Kidney (tissue), 14 donors: ENCODE results near the gene HNRNPM. TPM values are rescaled to one million over a fixed set of nuclear protein-coding genes. Genes with fewer than 3 reads are reported as not detected.
A peak's percentile ranks its signal among the peaks of the same experiment; 100 is the strongest.

Experiments
- DNase-seq, 5 donors: peaks; one replicate each; pipeline ENCODE4 v3.0.0-alpha.2; 2013 to 2020
- FAIRE-seq: peaks from 2 replicates; lab custom pipeline; 2012; peaks lifted over from hg19 to GRCh38; lab: Jason Lieb, UNC
- H3K27ac ChIP-seq, 2 donors: one replicate each; pipeline ENCODE4 v1.7.0; 2013; ENCODE audit warnings: low read depth in 2 of 2, low read length in 2 of 2, inconsistent platforms in 1 of 2
- H3K27me3 ChIP-seq: one replicate; pipeline ENCODE4 v1.7.1; 2013; ENCODE audit warnings: low read length, inconsistent platforms; ENCODE audit not compliant: control insufficient read depth, insufficient read depth
- H3K36me3 ChIP-seq, 3 donors: one replicate each; pipeline versions ENCODE4 v1.7.0 to v1.7.1; 2013; ENCODE audit warnings: low read length in 3 of 3, control low read depth in 1 of 3, inconsistent platforms in 1 of 3; ENCODE audit not compliant: insufficient read depth in 3 of 3, control insufficient read depth in 2 of 3
- H3K4me1 ChIP-seq, 3 donors: one replicate each; pipeline versions ENCODE4 v1.7.0 to v1.7.1; 2013; ENCODE audit warnings: low read length in 3 of 3, inconsistent platforms in 1 of 3, low read depth in 1 of 3; ENCODE audit not compliant: control insufficient read depth in 2 of 3, insufficient read depth in 2 of 3
- H3K4me3 ChIP-seq, 3 donors: one replicate each; pipeline versions ENCODE4 v1.7.0 to v1.8.1; 2013; ENCODE audit warnings: low read length in 3 of 3, control low read depth in 1 of 3, inconsistent platforms in 1 of 3
- H3K9ac ChIP-seq, 3 donors: one replicate each; pipeline versions ENCODE4 v1.7.0 to v1.7.1; 2013; ENCODE audit warnings: low read length in 3 of 3, control low read depth in 1 of 3, inconsistent platforms in 1 of 3
- H3K9me3 ChIP-seq, 3 donors: one replicate each; pipeline versions ENCODE4 v1.7.0 to v1.7.1; 2013; ENCODE audit warnings: low read length in 3 of 3, control low read depth in 1 of 3, inconsistent platforms in 1 of 3; ENCODE audit not compliant: control insufficient read depth in 2 of 3, insufficient read depth in 1 of 3
- intact Hi-C: fragments of 100-400 bp; cut with DNase I; formaldehyde crosslinking; loops from one replicate; pipeline ENCODE4 v1.11.1; 2022
- polyA plus RNA-seq: library from polyadenylated mRNA; stranded (reverse); fragments of 350-450 nt; fragmentation: Illumina TruSeq; extraction: RNeasy Lipid Tissue Mini Kit (QIAGEN cat#74804); gene quantifications from one replicate; pipeline ENCODE4 v1.2.3, GENCODE V29; 2014; ENCODE audit warnings: low read depth, low replicate concordance; ENCODE audit not compliant: insufficient read depth
- total RNA-seq: library from RNA; stranded (reverse); fragmentation: NEBNext Ultra II Directional; extraction: Animal tissue kit (Norgen Biotek cat#: 25700); gene quantifications from one replicate; pipeline ENCODE4 v1.2.1, GENCODE V29; 2021
- TF ChIP-seq, protein P1 (sequence below): IDR thresholded peaks from 3 replicates; pipeline ENCODE4 v1.5.1; 2012; ENCODE audit warnings: mild to moderate bottlenecking, moderate library complexity, borderline replicate concordance; ENCODE audit not compliant: insufficient read depth; ENCODE audit errors: extremely low read depth
- donor health status: control.
- donor health status: control.
- donor health status: control.
- donor health status: control.
- donor health status: control.
- donor health status: DM: yes; HTN: yes; CAD: no.
- donor health status: Normal renal cell carcinoma (clear cell type).

Gene HNRNPM
- total and polyA plus RNA-seq, 2 donors from 2014 or later: 103 to 164 TPM

GRCh38 chr19:8462571-8462970 is 17.8 kb downstream of the HNRNPM start:
- H3K9me3 ChIP-seq: no peaks in the 10 kb centered on the region
- FAIRE-seq: no peak
- no peak for DNase-seq
- no peak overlapping the region for H3K4me3 ChIP-seq
- H3K36me3 ChIP-seq: peaks cover 13 to 31% (median 27%) of the 10 kb centered on the region in 3 donors
- intact Hi-C loops: no loop called here
- H3K9ac ChIP-seq: no peak overlapping the region
- peaks cover 2 to 41% (median 17%) of the 10 kb centered on the region in 3 donors for H3K4me1 ChIP-seq
- no peak overlapping the region for H3K27ac ChIP-seq
- H3K27me3 ChIP-seq: no peaks in the 10 kb centered on the region
- TF ChIP-seq, protein P1, sequence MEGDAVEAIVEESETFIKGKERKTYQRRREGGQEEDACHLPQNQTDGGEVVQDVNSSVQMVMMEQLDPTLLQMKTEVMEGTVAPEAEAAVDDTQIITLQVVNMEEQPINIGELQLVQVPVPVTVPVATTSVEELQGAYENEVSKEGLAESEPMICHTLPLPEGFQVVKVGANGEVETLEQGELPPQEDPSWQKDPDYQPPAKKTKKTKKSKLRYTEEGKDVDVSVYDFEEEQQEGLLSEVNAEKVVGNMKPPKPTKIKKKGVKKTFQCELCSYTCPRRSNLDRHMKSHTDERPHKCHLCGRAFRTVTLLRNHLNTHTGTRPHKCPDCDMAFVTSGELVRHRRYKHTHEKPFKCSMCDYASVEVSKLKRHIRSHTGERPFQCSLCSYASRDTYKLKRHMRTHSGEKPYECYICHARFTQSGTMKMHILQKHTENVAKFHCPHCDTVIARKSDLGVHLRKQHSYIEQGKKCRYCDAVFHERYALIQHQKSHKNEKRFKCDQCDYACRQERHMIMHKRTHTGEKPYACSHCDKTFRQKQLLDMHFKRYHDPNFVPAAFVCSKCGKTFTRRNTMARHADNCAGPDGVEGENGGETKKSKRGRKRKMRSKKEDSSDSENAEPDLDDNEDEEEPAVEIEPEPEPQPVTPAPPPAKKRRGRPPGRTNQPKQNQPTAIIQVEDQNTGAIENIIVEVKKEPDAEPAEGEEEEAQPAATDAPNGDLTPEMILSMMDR: no peak

DNA sequence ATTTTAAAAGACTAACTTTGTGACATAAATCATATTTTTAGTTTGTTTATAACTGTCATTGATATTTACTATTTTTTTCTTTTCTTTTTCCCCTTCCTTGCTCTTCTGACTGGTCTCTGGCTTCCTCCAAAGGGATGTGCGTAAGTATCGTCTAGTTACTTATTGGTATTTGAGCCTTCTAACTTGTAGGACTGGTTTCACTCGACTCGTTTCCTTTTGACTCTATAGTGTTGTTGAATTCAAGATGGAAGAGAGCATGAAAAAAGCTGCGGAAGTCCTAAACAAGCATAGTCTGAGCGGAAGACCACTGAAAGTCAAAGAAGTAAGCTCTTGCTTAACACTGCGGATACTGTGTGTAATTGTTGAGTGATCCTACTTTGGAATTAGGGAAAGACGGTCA is 18.6 kb downstream of the HNRNPM start:
- no peak overlapping the region for H3K9ac ChIP-seq
- peaks cover 2 to 33% (median 15%) of the 10 kb centered on the region in 3 donors for H3K4me1 ChIP-seq
- intact Hi-C loops: no loop called here
- H3K27me3 ChIP-seq: no peaks in the 10 kb centered on the region
- FAIRE-seq: no peak
- H3K9me3 ChIP-seq: no peaks in the 10 kb centered on the region
- DNase-seq: peak in 2 of 5 donors; percentile 44 to 50
- TF ChIP-seq, protein P1: no peak
- H3K4me3 ChIP-seq: no peak overlapping the region
- H3K36me3 ChIP-seq: peaks cover 16 to 31% (median 31%) of the 10 kb centered on the region in 3 donors
- H3K27ac ChIP-seq: no peak overlapping the region

DNA sequence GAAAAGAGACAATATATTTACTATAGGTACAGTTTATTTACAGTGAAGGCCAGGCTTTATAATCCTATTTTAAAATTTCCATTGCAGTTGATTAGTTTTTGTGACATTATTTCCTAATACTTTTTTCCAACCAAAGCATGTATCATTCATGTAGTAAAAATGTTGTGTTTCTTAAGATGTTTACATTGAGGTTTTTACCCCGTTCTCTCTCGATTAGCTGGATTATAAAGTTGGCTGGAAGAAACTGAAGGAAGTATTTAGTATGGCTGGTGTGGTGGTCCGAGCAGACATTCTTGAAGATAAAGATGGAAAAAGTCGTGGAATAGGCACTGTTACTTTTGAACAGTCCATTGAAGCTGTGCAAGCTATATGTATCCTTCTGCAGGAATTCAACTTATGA is 21.2 kb downstream of the HNRNPM start:
- FAIRE-seq: no peak
- TF ChIP-seq, protein P1: no peak
- Histone ChIP-seq H3K9me3 (no peaks in the 10 kb centered on the region), H3K4me3 (no peak overlapping the region), H3K9ac (no peak overlapping the region), H3K36me3 (peaks cover 24 to 55% (median 53%) of the 10 kb centered on the region in 3 donors), H3K4me1 (peaks cover 0 to 9% (median 0%) of the 10 kb centered on the region in 3 donors), H3K27ac (no peak overlapping the region), H3K27me3 (no peaks in the 10 kb centered on the region)
- no peak for DNase-seq
- intact Hi-C loops: no loop called here

GRCh38 chr19:8468124-8468523 is 23.3 kb downstream of the HNRNPM start:
- FAIRE-seq: no peak
- TF ChIP-seq, protein P1: no peak
- peaks cover 26 to 66% (median 62%) of the 10 kb centered on the region in 3 donors for H3K36me3 ChIP-seq

More at GRCh38 chr19:8468124-8468523, 23.3 kb downstream of the HNRNPM start:
- Histone ChIP-seq H3K4me1 (no peaks in the 10 kb centered on the region), H3K4me3 (no peak overlapping the region), H3K27me3 (no peaks in the 10 kb centered on the region), H3K9me3 (no peaks in the 10 kb centered on the region), H3K27ac (no peak overlapping the region), H3K9ac (no peak overlapping the region)
- intact Hi-C loops: no loop called here
- DNase-seq: no peak
